Chondrocyte (in vitro differentiated cells): ENCODE measurements around the gene ETF1. TPM values are rescaled to one million over a fixed set of nuclear protein-coding genes. Genes with fewer than 3 reads are reported as not detected.

ENCODE experiments used
- DNase-seq: peaks from one replicate; pipeline ENCODE4 v3.0.0; 2021; ENCODE audit warnings: mixed read lengths, low spot score
- H3K27ac Mint-ChIP-seq: one replicate; pipeline ENCODE4 v1.8.0; 2021; ENCODE audit warnings: mild to moderate bottlenecking, moderate library complexity, mixed read lengths; ENCODE audit not compliant: unreplicated experiment
- H3K27me3 Mint-ChIP-seq: 2 replicates; pipeline ENCODE4 v1.8.0; 2021; ENCODE audit warnings: low read depth, mixed read lengths
- H3K36me3 Mint-ChIP-seq: 2 replicates; pipeline ENCODE4 v1.8.0; 2021; ENCODE audit warnings: low read depth, mixed read lengths
- H3K4me1 Mint-ChIP-seq: 2 replicates; pipeline ENCODE4 v1.8.0; 2021; ENCODE audit warnings: low read depth, mild to moderate bottlenecking, mixed read lengths
- H3K4me3 Mint-ChIP-seq: one replicate; pipeline ENCODE4 v1.8.0; 2021; ENCODE audit warnings: mild to moderate bottlenecking, moderate library complexity, mixed read lengths; ENCODE audit not compliant: unreplicated experiment
- H3K9me3 Mint-ChIP-seq: 2 replicates; pipeline ENCODE4 v1.8.0; 2021; ENCODE audit warnings: low read depth, mixed read lengths
- CTCF ChIP-seq: fragments of 200-600 bp; sonication (generic); IDR thresholded peaks from 2 replicates; pipeline ENCODE4 v1.5.0; 2021; ENCODE audit warnings: antibody characterized with exemption, mild to moderate bottlenecking, moderate library complexity
- total RNA-seq: library from RNA; stranded (reverse); gene quantifications from 3 replicates; pipeline ENCODE4 v1.2.1, GENCODE V29; 2021

The ETF1 gene
- total RNA-seq, 1 donor from 2014 or later: 92.1 TPM

DNA sequence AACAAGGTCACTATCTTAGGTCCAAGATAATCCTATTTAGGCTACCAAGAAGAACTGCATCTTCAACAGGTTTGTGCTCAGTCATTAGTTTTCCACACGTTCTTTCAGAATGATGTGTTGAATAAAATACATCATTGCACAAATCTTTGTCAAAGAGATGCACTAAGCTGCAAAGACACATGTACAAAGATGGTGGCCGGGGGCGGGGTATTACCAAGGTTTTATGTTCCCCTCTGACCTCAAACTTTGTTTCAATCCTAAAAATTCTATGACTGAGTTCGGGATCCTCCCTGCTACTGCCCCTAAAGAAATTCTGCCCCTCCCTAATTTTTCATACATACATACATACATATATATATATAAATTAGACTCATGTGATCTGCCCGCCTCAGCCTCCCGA lies 17.9 kb upstream of the ETF1 start:
- no peak for DNase-seq
- Mint-ChIP-seq H3K27ac (peak overlapping the region; percentile 39), H3K27me3 (no peaks in the 10 kb centered on the region), H3K4me1 (peaks cover 7% of the 10 kb centered on the region), H3K9me3 (no peaks in the 10 kb centered on the region), H3K4me3 (no peak overlapping the region), H3K36me3 (peaks cover 63% of the 10 kb centered on the region)
- no peak for TF ChIP-seq CTCF

DNA sequence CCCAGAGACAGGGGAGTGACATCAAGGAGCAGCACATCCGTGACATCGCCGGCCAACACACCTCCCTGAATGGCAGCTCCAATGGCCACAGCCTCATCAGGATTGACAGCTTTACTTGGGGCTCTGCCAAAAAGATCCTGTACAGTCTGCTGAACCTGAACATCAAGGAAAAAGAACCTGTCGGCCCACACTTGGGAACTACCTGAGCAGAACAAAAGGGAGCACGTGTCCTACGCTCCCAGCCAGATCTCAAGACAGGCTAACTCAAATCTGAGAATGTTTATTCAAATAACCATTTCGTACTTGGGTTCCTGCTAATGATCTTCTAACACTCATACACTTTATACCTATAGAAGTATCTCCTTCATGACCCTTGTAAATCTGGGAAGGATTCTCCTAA lies 16.9 kb upstream of the ETF1 start:
- peaks cover 7% of the 10 kb centered on the region for H3K4me1 Mint-ChIP-seq

GRCh38 chr5:138557677-138558076 lies 14.6 kb upstream of the ETF1 start:
- Mint-ChIP-seq H3K4me3 (no peak overlapping the region), H3K27me3 (no peaks in the 10 kb centered on the region), H3K27ac (no peak overlapping the region), H3K9me3 (no peaks in the 10 kb centered on the region), H3K4me1 (no peaks in the 10 kb centered on the region), H3K36me3 (peaks cover 58% of the 10 kb centered on the region)
- no peak for DNase-seq
- no peak for TF ChIP-seq CTCF

More for the DNA sequence above, 16.9 kb upstream of the ETF1 start:
- Mint-ChIP-seq H3K4me3 (no peak overlapping the region), H3K27ac (peak overlapping the region; percentile 70), H3K36me3 (peaks cover 57% of the 10 kb centered on the region), H3K9me3 (no peaks in the 10 kb centered on the region), H3K27me3 (no peaks in the 10 kb centered on the region)
- DNase-seq: no peak
- TF ChIP-seq CTCF: no peak

DNA sequence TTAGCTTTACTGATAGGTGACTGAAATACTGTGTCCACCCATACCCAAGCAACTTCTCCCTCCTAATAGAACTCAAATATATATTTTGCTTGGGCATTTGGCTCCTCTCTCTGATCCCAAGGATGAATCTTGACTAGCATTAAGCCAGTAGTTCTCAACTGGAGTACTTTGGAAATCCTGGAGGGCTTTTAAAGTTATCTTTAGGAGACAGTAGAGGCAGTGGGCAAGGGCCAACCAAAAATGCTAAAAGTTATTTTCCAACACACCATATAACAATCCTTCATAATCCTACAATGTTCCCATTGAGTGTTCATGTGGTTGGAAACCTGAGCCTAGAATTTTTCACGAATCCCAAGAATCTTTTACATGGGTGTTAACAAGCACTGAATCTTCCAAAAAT lies 11.1 kb upstream of the ETF1 start:
- no peak overlapping the region for H3K27ac Mint-ChIP-seq
- H3K4me1 Mint-ChIP-seq: peaks cover 3% of the 10 kb centered on the region

GRCh38 chr5:138553437-138554095 lies 10.5 kb upstream of the ETF1 start:
- Mint-ChIP-seq H3K27me3 (no peaks in the 10 kb centered on the region), H3K9me3 (no peaks in the 10 kb centered on the region), H3K27ac (peak overlapping the region; percentile 32), H3K36me3 (peaks cover 31% of the 10 kb centered on the region), H3K4me3 (no peak overlapping the region), H3K4me1 (peaks cover 3% of the 10 kb centered on the region)
- TF ChIP-seq CTCF: no peak
- no peak for DNase-seq

More for the DNA sequence above, 11.1 kb upstream of the ETF1 start:
- DNase-seq: no peak
- no peak for TF ChIP-seq CTCF
- Mint-ChIP-seq H3K9me3 (no peaks in the 10 kb centered on the region), H3K36me3 (peaks cover 36% of the 10 kb centered on the region), H3K4me3 (no peak overlapping the region), H3K27me3 (no peaks in the 10 kb centered on the region)
